Stimulated activated naive CD4-positive, alpha-beta T cell (primary cell): ENCODE results near the gene NBEA.

Source experiments
- DNase-seq, 6 experiments: peaks; one replicate each; lab custom pipeline; 2025; lab: John Stamatoyannopoulos, UW

NBEA gene

DNA sequence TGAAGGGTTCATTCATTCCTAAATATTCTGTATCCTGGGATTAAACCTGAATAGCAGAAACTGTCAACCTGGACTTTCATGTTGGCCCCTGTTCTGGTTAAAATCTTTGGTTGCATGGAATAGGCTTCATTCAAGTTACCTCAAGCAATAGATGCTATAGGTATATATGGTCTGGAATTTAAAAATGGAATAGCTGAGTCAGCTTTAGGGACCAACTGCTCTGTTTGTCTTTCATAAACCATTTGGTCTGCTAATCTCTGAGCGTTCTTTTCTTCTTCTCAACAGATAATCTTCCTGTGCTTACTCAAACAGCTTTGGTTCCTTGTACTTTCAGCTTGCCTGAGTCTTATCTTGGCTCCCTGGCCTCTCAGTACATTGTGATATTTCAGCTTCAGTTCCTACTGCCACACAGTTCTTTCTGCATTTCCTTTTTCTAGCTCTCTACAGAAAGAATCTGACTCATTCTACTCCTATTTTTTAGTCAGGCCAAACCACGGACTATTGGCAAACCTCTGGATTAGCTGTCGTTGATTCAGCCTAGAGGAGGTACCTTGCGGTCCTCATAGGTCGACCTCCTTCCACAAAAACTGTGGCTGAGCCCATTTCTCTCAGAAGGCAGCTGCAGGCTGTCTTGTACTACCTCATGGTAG lies 570.3 kb downstream of the NBEA start:
- no peak for DNase-seq

DNA sequence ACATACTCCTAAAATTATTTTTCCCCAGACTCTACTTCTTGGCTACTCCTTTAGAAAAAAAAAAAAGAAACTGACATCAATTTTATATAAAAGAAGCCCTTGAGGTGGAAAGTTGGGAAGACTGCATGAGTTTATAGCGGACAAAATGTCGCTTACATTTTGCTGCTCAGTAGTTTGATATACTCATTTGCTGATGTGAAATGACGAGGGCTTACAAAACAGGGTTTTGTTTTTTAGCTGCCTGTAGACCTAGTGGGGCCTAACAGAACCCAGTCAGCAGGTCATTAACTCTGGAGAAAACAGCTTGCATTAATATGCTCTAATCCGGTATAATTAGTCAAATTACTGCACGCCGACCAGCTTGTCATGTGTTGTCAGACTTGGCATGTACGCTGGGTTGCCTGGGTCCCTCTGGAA lies 572.0 kb downstream of the NBEA start:
- DNase-seq, result no peak

DNA sequence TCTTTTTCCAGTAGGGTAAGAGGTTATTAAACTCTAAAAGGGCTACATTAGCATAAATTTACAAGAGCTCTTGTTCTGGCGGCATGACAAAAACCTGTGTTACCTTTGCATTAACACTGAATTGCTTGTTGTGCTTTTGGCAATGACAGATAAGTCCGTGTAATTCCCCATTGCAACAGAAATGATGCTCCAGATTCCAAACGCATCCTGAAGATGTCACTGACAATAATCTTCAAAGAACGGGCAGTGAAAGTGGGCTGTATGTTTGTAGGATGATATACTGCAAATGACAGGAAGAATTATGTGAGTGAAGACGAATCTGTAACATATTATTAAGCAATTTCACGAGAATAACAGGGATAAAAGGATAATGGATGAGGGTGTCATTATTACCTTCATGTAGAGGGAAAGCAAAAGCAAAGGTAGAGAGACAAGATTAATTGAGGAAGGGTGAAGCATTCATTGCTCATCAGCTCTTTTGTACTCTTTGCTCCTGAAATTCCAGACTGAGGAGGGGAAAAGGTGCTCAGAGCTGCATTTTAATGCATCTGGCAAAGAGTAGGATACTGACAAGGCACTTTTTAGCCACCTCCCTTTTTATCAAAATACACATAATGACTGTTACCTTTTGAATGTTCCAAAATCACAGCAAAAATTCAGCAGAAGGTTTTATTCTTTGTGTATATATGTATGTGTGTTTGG lies 572.9 kb downstream of the NBEA start:
- DNase-seq, result no peak

DNA sequence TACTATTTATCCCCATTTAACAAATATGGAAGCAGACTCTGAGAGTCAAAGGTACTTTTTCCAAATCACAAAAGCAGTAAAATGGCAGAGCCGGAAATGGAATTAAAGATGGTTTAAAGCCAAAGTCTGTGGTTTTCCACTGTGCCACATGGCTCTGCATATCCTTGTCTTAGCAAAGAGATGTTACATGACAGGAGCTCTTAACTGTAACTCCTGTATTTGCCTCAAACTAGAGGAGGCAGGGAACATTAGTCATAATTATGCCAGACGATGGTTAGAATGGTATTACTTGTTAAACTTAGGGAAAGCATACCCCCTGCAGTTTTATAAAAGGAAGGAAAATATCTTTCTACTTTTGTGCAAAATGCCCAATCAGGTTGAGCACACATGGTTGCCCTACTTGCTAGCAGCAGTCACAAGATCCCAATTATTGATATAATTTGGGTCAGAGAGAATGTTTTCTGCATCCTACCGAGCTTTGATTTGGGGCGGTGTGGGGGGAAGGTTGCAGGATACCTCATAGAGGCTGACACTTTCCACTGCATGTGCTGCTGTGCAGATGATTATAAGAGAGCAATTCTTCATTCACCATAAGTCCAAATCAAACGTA lies 576.4 kb downstream of the NBEA start:
- DNase-seq, result no peak

DNA sequence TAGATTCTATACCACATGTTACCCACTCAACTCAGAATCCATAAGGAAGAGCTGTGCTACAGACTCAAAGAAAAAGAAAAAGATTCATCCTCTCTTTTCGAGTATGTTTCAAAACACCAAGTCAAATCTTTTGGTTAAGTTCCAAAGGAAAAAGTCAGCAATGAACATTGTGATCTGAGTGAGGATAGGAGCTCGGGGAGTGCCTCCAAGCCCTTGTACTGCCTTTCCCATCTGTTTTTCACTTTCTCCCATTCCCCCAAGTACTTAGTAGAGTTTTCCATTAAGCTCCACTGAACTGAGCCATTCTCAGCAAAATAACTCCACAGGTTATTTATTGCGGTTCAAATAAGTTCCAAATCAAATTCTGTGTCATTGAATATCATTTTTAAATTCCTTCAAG lies 582.1 kb downstream of the NBEA start:
- DNase-seq, result no peak

DNA sequence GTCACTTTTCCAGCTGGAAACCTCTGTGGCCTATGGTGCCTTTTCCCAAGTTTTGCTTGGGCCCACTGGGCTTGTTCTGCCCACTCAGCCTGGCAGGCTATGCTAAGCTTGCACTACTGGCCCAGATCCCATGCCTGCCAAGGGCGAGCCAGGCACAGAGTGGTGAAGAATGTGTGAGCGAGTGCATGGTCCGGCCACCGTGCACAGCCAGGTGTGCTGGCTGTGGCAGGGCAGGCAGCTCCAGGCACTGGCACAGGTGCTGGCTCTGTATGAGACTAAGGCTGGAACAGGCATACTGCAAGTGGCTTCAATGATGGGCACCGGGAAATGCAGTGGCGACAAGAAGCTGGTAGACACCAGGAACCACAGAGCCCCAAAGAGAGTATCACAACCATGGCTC lies 584.5 kb downstream of the NBEA start:
- DNase-seq, result no peak

DNA sequence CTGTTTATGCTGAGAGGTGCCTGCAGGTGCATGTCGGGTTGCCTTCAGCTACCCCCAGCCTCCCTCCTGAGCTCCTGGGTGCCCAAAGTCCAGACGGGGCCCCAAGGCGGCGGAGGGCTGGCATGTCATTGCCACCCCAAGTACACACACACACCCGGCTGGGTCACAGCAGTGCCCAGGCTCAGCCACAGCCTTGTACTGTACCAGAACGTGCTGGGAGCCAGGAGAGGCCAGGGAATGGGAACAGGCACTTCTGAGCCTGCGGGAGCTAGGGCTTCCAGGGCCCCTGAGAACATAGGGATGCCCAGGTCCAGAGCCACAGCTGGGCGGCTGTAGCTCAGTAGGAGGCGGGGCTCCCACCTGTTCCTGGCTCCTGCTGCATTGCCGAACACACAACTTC lies 585.4 kb downstream of the NBEA start:
- DNase-seq, result no peak

DNA sequence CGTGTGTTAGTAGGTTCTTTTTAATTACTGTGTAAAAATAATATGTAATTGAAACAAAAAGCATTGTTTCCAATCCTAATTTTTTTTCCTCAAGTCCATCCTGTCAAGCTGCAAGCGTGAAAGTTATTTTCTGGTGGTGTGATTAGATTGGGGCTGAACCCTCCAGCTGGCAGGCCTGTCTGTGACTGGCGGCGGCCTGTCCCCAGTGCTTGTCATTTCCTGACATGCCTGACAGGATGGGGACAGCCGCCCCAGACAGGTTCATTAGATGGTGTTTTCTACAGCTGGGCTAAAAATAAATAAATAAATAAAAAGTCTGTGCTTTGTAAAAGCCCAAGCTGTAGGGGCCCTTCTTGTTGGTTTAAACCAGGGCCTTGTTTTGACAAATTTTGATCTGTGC lies 588.1 kb downstream of the NBEA start:
- no peak for DNase-seq

DNA sequence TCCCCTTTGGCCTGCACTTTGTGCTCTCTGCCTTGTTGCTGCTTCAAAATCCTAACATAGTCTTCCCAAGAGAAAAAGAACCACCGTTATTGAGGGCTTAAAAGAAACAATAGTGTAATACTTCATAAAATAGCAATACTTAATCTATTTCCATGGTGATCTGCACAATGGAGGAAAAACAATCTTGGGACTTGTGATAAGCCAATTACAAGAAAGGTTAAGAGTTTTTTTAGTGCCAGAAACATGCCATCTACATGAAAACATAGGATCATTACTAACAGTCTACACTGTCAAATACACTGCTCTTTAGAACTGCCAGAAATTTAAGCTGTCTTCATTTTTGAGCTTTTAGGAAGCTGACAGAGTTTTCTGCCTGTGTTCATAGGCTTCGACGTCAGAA lies 588.5 kb downstream of the NBEA start:
- no peak for DNase-seq

DNA sequence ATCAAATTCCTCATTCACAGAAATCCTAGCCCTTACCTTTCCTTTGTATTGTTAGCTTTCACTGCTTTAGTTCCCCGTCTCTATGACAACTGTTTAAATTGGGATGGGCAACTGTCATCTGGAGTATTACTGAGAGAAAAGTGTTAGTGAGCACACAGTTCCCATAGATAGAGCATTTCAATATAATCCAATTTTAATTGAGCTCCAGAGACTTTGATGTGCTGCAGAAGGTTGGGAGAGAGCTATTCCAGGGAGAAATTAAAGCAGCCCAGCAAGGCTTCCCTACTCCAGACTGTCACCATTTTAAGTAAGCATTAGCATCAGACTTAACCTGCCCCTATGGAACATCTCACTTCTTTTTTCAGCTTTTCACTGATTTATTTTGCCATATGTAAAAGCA lies 589.5 kb downstream of the NBEA start:
- no peak for DNase-seq

DNA sequence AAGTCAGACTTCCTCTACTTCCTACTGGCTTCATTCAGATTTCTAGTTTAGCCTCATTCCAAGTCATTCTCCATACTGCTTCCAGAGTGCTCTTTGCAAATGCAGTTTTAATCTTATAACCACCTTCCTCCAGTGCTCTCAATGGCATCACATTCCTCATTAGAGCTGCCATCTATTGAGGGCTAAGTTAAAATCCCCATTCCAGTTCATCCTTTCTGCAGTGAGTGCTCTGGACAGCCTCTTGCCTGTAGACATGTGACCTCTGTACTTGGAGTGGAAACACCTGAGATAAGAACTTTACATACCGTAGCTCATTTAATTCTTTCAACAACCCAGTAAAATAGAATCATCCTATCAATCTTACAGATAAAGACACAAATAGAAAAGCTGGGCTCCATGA lies 592.3 kb downstream of the NBEA start:
- DNase-seq, result no peak

DNA sequence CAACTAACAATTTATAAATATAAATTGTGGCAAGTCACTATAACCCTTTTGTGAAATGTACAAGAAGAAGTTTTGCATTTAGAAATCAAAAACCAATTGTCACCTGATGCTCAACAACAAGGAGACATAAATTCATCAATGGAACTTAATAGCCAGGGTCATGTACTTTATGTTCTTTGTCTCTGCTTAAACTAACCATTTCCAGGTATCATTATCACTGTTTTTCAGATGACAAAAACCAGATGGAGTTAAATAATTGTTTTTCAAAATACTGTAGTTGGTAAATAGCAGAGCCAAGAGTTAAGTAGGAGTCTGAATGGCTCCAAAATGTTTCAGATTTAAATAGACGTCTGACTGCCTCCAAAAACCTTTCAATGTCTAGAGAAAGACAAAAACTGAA lies 606.7 kb downstream of the NBEA start:
- DNase-seq, result no peak

DNA sequence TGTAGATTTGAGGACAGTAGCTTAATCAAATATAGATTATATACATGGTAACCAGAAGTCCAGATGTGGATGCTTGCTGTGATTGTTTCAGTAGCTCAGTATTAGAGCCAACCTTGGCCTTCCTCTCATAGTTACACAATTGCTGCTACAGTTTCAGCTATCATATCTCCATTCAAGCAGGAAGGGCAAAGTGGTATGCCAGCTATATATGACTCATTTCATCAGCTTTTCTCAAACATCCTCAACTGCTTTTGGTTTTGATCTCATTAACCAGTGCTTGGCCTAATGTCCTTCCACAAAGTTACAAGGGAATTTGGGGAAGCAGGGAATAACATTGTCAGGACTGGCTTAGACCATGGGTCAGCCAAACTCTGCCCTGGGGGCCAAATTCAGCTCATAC lies 607.4 kb downstream of the NBEA start:
- no peak for DNase-seq

DNA sequence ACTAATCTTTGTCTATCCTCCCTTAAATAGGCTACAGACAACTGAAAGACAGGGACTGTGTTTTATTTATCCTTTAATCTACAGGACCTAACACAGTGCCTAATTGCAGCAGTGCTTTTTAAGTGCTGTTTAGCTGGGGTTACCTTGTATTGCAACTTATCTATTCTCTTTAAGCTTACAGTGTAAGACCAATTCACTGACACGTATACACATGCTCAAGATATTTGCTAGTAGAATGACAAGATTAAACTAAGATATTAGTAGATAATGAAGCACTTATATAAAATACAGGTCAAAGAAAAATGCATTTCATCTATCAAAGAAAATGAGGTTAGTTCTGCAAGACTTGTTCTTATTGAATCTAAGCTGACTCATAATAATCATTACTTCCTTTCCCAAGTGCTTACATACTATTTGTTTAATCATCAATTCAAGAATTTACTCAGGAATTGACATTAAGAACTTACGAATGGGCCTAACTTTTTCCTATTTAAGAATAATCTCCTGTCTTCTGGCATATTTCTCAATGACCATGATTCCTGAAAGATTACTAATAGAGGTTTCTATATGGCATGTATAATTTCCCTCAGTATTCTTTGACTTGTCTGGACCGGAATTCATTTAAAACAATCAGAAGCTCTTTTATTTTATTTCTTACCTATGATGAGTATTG lies 610.2 kb downstream of the NBEA start:
- no peak for DNase-seq

DNA sequence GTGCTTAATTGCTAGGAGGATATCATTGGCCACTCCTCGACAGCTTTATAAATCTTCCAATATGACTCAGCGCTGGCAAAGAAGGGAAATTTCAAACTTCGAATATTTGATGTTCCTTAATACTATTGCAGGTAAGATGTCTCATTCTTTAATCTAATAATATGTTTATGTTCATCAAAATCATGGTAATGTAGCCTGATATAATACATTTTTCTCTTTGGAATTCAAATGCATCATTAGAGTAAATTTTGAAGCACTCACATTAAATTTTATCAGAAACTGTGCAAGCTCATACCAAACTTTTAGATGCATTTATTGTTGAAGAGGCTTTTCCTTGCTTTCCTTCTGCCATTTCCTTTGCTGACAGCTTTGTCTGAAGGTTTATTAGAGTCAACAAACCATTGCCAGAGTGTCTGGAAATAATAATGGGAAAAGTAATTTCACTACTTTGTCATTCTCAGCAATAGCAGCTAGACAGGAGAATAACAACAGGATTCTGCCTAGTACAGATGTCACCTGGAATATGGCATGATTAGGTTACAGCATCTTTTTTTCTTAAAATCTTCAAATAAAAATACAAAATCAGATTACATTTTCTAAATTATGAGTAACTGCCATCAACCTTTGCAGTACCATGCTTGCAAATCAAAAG lies 613.0 kb downstream of the NBEA start:
- DNase-seq, result no peak

DNA sequence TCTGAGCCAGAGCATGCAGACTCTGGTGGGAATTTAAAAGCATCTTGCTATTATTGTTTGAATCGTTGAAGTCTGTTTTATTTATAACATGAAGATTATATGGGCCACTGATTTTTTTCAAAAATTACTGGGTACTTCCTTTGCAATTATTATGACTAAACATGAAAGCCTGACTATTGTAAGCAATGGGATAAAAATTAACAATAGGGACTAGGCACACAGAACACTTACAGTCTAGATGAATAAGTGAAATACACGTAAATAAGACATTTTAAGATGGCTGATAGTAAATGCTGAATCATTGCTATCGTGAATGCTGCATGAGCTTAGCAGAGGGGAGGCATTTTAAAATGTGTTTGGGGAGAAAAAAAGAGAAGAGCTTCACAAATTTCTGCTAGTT lies 615.4 kb downstream of the NBEA start:
- no peak for DNase-seq

DNA sequence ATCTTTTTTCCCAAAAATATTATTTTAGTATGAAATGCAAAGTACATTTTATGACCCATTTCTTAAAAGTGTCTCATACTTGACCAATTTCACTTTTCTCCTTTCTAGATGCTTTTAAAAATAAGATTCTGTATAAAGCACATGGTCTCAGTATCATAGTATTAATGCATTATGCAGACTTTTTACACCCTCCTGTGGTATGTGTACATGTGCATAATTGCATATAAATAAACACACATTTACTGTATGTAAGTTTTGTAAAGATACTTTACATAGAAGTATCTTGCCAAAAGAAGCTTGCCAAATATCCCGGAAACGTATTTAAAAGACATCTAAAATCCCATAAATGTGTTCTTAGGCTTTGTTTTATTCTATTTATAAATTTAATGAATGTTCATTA lies 619.5 kb downstream of the NBEA start:
- DNase-seq, result no peak

DNA sequence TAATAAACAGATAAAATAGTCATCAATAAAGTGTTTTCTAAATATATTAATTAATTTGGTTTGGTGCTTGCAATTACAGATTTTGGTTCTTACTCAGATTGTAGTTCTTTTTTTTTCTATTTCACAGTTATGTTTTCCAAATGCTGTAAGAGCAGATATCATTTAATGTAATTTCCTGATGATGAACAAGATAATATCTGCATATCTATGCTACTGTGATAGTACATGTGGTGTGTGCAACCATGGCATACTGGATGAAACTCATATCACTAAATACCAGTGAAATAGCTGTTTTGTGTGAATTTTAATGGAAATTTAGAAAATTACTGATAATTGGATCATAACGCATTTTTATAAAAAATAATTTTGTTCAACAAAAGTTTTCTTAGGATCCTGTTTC lies 623.2 kb downstream of the NBEA start:
- DNase-seq, result no peak

DNA sequence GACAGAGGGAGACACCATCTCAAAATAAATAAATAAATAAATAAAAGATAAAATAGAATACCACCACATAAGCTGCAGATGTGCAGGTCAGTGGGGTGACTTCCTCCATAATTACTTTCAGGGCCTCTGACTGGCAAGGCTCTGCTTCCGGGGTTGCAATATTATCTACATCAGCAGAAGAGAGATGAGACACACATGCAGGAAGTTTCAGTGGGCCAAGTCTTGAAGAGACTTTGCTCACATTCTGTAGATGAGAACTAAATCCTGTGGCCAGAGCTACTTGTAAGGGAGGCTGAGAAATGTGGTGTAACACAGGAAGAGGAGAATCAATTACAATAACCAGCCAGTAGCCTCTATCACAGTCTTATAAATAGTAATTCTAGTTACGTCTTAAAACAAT lies 624.3 kb downstream of the NBEA start:
- no peak for DNase-seq

DNA sequence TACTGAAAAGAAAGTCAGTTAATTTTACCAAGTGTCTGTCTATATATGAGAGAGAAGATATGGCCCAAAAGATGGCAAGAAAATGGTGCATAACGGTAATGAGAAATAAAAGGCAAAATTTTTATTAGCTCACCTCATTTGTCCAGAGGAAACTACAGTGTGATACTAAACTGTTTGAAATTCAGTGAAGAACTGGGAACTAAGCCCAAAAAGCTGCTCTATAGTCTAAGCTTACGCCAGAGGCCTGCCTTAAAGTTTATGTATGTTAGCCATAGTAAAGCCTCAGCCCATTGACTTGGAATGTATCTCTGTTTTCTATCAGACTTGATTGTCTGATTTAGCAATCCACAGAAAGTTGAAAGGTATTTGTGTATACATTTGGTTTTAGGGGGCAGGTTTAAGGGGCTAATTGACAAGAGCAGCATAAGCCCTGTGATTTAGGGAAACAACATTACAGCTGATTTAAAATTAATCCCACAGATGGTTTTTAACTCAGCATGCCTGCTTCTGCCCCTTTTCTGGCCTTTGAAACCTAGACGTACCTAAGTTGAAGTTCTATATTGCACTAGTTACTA lies 625.4 kb downstream of the NBEA start:
- DNase-seq, result no peak

DNA sequence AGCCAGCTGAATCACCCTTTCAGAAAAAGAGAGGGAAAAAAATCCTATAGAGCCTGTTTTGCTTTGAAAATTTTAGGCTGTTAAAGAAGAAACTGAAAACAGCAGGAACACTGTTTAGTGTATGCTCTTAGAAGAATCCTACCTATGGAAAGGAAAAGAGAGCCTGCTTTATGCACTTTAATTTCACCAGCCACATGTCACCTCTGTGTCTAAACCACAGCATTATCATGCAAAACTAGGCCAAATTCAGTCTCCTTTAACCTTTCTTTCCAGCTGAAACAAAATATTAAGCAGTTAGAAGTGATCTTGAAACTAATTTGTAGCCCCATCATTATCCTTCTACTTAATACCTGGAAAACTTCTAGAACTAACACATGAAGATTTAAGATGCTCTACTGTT lies 631.6 kb downstream of the NBEA start:
- no peak for DNase-seq

DNA sequence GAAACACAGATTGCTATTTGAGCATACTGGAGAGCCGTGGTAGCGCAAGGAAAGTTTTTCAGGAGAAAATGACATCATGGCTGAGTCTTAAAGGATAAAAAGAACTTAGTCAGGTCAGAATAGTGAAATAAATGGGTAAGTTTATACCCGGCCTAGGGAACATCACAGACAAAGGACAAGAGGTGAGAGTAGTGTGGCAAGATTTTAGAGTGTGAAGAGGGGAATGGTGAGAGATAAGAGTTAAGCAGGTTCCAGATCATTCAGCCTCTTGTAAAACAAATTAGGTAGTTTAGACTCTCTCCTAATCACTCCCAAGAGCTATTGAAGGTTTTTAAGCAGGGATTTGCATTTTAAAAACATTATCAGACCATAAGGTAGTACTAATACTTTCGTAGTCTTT lies 650.4 kb downstream of the NBEA start:
- no peak for DNase-seq
